ENCODE results near the gene DDIT4.
"Not testable (repeated sequence)": the region's sequence is repeated elsewhere in the genome, so short reads cannot be mapped to it uniquely, and the experiment has no call there.

The DDIT4 gene

DNA sequence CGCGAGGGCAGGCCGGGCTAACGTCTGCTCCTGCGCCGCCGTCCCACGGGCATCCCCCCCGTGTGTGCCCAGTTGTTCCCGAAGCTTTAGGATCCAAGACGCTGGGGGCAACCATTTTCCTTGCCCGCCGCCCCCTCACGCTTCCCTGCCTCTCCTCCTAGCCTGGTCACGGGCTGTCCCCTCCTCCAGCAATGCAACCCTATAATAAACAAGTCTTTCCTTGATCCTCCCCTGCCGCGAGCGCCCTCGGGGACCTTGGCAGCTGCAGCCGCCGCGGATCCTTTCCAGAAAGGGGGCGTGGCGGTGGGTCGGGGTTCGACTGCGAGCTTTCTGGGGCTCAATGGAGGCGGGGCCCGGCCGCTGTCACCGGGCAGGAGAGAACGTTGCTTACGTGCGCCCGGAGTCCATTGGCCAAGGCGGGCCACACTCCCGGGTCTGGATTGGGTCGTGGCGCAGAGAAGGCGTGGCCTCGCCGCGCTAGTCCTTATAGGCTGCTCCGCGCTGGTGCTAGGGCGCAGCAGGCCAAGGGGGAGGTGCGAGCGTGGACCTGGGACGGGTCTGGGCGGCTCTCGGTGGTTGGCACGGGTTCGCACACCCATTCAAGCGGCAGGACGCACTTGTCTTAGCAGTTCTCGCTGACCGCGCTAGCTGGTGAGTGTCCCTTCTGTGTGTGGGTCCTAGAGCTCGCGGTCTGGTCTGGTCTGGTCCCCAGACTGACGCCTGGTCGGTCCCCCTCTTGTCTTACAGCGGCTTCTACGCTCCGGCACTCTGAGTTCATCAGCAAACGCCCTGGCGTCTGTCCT lies at the start of gene DDIT4:
Gene DDIT4 (plus strand): TSS at position 515 of the 803 bp plus-strand sequence. CDS start 293 bp downstream, outside the sequence.
- peak; percentile 99 for DNase-seq (ENCODE audit: low spot score)

DNA sequence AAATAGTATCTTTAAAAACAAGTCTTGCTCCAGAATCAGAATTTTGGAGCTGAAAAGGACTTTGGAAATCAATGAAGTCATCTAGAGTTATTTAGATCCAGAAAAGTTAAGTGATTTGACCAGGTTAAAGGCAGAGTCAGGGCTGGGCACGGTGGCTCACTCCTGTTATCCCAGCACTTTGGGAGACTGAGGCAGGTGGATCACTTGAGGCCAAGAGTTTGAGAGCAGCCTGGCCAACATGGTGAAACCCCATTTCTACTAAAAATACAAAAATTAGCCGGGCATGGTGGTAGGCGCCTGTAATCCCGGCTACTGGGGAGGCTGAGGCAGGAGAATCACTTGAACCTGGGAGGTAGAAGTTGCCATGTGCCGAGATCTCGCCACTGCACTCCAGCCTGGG lies 49.5 kb upstream of the DDIT4 start:
- not testable (repeated sequence) for DNase-seq (ENCODE audit: low spot score)

- DNase-seq (ENCODE audit: low spot score): no peak
Measured at GRCh38 chr10:72226418-72227027, 47.2 kb upstream of the DDIT4 start.

- no peak for DNase-seq (ENCODE audit: low spot score)
Measured at GRCh38 chr10:72227826-72228225, 45.9 kb upstream of the DDIT4 start.

- DNase-seq (ENCODE audit: low spot score): no peak
Measured at GRCh38 chr10:72228318-72228751, 45.4 kb upstream of the DDIT4 start.

GRCh38 chr10:72229261-72230251 lies 44.2 kb upstream of the DDIT4 start:
- DNase-seq (ENCODE audit: low spot score): no peak

DNA sequence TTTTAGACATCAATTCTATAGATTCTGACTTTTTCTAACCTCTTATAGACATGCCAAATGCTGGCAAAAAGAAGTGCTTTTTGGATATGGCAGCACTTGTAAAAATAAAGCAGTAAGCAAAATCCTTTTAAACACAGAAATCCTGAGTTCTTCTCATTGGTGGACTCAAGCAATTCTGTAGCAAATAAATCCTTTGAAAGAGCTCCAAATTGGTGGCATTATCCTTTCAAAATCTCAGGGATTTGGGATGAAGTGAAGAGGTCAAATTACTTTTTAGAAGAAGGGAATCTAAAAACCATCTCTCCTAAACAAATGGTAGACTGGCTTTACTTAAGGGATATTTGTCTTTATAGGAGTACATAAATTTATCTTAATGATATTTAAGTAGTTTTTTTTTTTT lies 40.1 kb upstream of the DDIT4 start:
- DNase-seq (ENCODE audit: low spot score): no peak

DNA sequence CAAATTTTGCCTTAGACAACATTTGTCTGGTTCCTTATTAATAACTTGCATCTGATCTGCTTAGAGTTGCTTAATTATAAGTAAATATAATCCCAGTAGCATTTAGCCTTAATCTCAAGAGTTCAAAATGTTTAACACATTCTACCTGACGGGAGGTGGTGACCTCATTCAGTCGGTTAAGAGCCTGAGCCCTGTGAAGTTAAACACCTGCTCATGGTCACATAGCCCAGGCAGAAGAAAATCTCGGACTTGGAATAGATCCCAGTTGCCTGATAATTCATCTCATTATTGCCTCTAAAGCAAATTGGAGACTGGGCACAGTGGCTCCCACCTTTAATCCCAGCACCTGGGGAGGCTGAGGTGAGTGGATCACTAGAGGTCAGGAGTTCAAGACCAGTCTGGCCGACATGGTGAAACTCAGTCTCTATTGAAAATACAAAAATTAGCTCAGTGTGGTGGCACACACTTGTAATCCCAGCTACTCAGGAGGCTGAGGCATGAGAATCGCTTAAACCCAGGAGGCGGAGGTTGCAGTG lies 39.1 kb upstream of the DDIT4 start:
- DNase-seq (ENCODE audit: low spot score): no peak

- DNase-seq (ENCODE audit: low spot score): no peak
Measured at GRCh38 chr10:72235544-72236279, 38.0 kb upstream of the DDIT4 start.

DNA sequence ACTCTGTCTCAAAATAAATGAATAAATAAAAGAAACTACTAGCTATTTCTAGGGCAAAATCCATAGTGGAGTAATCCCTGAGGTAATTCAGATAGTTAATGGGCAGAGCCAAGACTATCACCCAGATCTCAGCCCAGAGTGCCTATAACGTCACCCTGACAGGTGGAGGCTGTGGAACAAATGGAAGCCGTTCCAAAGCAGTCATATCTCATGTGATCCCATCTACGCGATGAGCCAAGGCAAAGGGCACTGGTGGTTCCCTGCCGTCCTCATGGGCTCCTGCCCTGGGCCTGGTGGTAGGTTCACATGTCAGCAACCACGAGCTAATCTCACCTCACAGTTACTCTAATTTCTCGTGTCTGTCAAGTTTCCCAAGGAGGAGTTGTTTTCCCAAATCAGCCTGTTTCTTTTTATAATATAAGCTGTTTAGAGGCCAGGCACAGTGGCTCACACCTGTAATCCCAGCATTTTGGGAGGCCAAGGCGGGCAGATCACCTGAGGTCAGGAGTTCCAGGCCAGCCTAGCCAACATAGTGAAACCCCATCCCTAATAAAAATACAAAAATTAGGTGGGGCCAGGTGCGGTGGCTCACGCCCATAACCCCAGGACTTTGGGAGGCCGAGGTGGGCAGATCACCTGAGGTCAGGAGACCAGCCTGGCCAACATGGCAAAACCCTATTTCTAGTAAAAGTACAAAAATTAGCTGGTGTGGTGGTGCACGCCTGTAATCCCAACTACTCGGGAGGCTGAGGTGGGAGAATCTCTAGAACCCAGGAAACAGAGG lies 35.1 kb upstream of the DDIT4 start:
- no peak for DNase-seq (ENCODE audit: low spot score)

- DNase-seq (ENCODE audit: low spot score): no peak
Measured at GRCh38 chr10:72239409-72239808, 34.3 kb upstream of the DDIT4 start.

DNA sequence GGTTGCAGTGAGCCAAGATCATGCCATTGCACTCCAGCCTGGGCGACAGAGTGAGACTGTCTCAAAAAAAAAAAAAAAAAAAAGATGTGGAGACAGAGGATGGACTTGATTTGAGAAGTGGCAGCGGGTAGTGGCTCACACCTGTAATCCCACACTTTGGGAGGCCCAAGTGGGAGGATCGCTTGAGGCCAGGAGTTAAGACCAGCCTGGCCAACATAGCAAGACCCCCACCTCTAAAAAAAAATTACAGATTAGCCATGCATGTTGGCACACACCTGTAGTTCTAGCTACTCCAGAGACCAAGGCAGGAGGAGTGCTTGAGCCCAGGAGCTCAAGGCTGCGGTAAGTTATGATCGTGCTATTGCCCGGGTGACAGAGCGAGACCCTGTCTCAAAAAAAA lies 33.4 kb upstream of the DDIT4 start:
- no peak for DNase-seq (ENCODE audit: low spot score)

DNA sequence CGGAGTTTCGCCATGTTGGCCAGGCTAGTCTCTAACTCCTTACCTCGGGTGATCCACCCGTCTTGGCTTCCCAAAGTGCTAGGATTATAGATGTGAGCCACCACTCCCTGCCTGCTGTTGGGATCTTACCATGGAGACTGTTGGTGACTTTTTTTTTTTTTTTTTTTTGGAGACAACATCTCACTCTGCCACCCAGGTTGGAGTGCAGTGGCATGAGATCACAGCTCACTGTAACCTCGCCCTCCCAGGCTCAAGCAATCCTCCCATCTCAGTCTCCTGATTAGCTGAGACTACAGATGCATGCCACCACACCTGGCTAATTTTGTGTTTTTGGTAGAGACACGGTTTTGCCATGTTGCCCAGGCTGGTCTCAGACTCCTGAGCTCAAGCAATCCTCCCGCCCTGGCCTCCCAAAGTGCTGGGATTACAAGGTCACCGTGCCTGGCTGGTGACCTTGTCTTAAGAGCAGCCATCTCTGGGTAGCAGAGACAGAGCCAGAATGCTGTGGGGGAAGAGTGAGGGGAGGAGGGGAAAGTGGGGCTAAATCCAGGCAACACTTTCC lies 32.0 kb upstream of the DDIT4 start:
- no peak for DNase-seq (ENCODE audit: low spot score)

DNA sequence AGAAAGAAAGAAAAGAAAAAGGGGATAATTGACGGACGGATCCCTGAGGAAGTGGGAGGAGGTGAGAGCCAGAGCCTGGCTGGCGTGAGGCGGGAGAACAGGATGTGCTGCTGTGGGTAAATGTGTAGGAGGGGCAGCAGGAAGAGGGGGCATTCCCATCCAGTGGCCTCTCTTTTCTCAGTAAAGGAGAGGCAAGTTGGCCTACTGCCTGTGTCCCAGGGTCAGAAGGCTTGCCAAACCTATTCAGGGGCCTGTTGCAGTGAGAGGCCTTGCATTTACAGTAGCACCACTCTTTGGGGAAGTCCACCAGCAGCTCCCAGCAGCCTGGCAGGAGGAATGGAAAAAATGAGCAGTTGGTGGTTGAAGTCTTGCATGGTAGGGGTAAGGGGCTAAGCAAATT lies 31.0 kb upstream of the DDIT4 start:
- DNase-seq (ENCODE audit: low spot score): no peak

DNA sequence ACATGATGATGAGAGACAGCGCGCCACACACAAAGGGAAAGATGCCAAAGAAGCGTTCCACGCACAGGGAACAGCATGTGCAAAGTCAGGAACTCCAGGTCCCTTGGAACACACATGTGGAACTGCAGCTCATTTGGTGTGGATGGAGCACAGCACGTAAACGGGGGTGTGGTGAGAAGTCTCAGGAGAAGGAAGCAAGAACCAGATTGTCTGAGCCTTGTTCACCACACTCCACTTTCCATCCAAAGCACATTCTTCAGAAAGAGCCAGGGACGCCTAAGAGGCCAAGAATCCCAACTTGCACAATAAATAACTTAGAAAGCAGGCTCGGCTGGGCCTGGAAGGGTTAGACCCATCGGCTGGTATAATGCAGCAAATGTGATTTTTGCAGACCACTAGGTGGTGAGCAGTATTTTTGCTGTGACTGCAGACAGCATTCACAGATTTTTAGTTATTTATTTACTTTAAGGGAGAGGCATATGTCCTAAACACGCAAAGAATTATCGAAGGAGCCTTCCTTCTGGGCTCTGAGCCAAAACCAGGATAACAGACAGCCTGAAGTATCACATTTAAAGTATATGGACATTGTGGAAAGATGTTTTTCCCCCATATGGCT lies 29.8 kb upstream of the DDIT4 start:
- no peak for DNase-seq (ENCODE audit: low spot score)

GRCh38 chr10:72244573-72245038 lies 29.1 kb upstream of the DDIT4 start:
- no peak for DNase-seq (ENCODE audit: low spot score)

- DNase-seq (ENCODE audit: low spot score): no peak
Measured at GRCh38 chr10:72245949-72246525, 27.7 kb upstream of the DDIT4 start.

DNA sequence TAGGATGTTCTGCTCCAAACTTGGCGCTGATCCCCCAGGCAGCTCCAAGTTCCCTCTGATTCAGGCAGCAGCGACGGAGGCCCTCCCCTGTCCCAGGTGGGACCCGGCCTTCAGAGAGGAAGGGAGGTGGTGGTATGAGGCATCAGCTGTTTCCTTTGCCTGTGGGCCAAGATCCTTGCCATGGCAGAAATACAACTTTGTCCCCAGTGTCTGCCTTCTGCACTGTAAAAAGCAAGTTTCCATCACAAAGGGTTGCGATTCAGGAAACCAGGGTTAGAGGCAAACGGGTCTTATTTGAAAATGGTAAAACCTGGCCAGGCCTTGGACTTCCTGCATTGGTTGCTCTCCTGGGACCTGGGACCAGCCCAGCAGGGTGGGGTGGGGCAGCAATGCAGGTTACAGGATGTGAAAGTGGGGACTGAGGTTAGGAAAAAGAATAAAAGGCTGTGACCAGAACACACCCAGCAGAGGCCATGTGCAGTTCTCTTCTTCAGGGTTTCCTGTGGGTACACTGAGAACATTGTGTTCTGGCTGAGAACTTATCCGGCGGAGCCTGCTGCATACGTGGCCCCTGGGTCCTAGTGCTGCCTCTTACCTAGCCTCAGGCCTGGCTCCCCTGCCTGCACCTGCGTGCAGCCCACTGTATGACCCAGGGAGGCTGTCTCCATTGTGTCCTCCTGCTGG lies 25.1 kb upstream of the DDIT4 start:
- peak; percentile 83 for DNase-seq (ENCODE audit: low spot score)
